BE2C (cell line): ENCODE data around the gene EEF1AKMT2. TPM values are rescaled to one million over a fixed set of nuclear protein-coding genes. Genes with fewer than 3 reads are reported as not detected.

Experiments used
- DNase-seq: peaks from one replicate; pipeline ENCODE4 v3.0.0-alpha.2; 2020
- H3K27me3 ChIP-seq: fragments of 250-450 bp; sonication (Bioruptor Pico); 2 replicates; pipeline ENCODE4 v1.5.1; 2020; ENCODE audit warnings: mild to moderate bottlenecking
- H3K36me3 ChIP-seq: fragments of 250-450 bp; sonication (Bioruptor Pico); 2 replicates; pipeline ENCODE4 v1.5.1; 2020; ENCODE audit warnings: mild to moderate bottlenecking
- H3K4me1 ChIP-seq: fragments of 250-450 bp; sonication (Bioruptor Pico); 2 replicates; pipeline ENCODE4 v1.5.1; 2020
- H3K4me3 ChIP-seq: 2 replicates; pipeline ENCODE4 v1.5.1; 2011; ENCODE audit warnings: low read depth, low read length
- H3K9me3 ChIP-seq: fragments of 250-450 bp; sonication (Bioruptor Pico); 2 replicates; pipeline ENCODE4 v1.5.1; 2020
- CTCF ChIP-seq: IDR thresholded peaks from 2 replicates; pipeline ENCODE4 v1.5.1; 2012; ENCODE audit warnings: mild to moderate bottlenecking, low read depth, low read length
- polyA plus RNA-seq: library from polyadenylated mRNA; unstranded; fragments of >200 nt; gene quantifications from one replicate; pipeline ENCODE4 v1.2.1, GENCODE V29; 2012; ENCODE audit warnings: low read depth, missing spikeins; ENCODE audit not compliant: insufficient read length, insufficient read depth

EEF1AKMT2 gene
- 9.7 TPM for polyA plus RNA-seq

GRCh38 chr10:124791547-124792348 is at the start of gene EEF1AKMT2:
TSS of gene EEF1AKMT2 (minus strand) at chr10:124791887. CDS start at chr10:124791833, 54 bp downstream.
- H3K4me1 ChIP-seq, result 0 out of 2 replicates have a peak, but pooled peaks cover 3% of the 10 kb centered on the region
- no peaks in the 10 kb centered on the region for H3K9me3 ChIP-seq
- no peaks in the 10 kb centered on the region; the same call in 1 of the 2 replicates for H3K36me3 ChIP-seq
- no peak; the same call in 1 of the 2 replicates for TF ChIP-seq CTCF
- DNase-seq, result peak; percentile 91
- H3K4me3 ChIP-seq, result peak within 1 kb of the TSS; percentile 75
- no peaks in the 10 kb centered on the region for H3K27me3 ChIP-seq

- H3K4me1 ChIP-seq, result no peaks in the 10 kb centered on the region
- peaks cover 11% of the 10 kb centered on the region for H3K36me3 ChIP-seq
- no peaks in the 10 kb centered on the region for H3K9me3 ChIP-seq
- no peaks in the 10 kb centered on the region for H3K27me3 ChIP-seq
- DNase-seq, result no peak
- TF ChIP-seq CTCF, result no peak
- H3K4me3 ChIP-seq, result no peak overlapping the region
Observed at GRCh38 chr10:124837687-124838086, 46.0 kb upstream of the EEF1AKMT2 start.

- Histone ChIP-seq H3K4me1 (no peaks in the 10 kb centered on the region), H3K9me3 (no peaks in the 10 kb centered on the region), H3K4me3 (no peak overlapping the region), H3K36me3 (peaks cover 47% of the 10 kb centered on the region), H3K27me3 (no peaks in the 10 kb centered on the region)
- no peak for TF ChIP-seq CTCF
- DNase-seq, result no peak
Observed at GRCh38 chr10:124831116-124831515, 39.4 kb upstream of the EEF1AKMT2 start.

GRCh38 chr10:124830445-124830844 is 38.8 kb upstream of the EEF1AKMT2 start:
- DNase-seq, result no peak
- no peak for TF ChIP-seq CTCF
- H3K4me1 ChIP-seq, result no peaks in the 10 kb centered on the region
- H3K36me3 ChIP-seq, result peaks cover 47% of the 10 kb centered on the region
- H3K4me3 ChIP-seq, result no peak overlapping the region
- no peaks in the 10 kb centered on the region for H3K9me3 ChIP-seq
- no peaks in the 10 kb centered on the region for H3K27me3 ChIP-seq

- Histone ChIP-seq H3K9me3 (no peaks in the 10 kb centered on the region), H3K4me1 (no peaks in the 10 kb centered on the region), H3K27me3 (no peaks in the 10 kb centered on the region), H3K4me3 (no peak overlapping the region), H3K36me3 (peaks cover 39% of the 10 kb centered on the region)
- no peak for DNase-seq
- TF ChIP-seq CTCF, result no peak
Observed at GRCh38 chr10:124829447-124830115, 37.9 kb upstream of the EEF1AKMT2 start.

GRCh38 chr10:124827474-124827873 is 35.8 kb upstream of the EEF1AKMT2 start:
- Histone ChIP-seq H3K36me3 (peaks cover 33% of the 10 kb centered on the region), H3K27me3 (no peaks in the 10 kb centered on the region), H3K4me1 (no peaks in the 10 kb centered on the region), H3K4me3 (no peak overlapping the region), H3K9me3 (no peaks in the 10 kb centered on the region)
- peak; percentile 48 for TF ChIP-seq CTCF
- DNase-seq, result no peak
